DOHH2 (cell line): ENCODE measurements around the gene AQP6.

Source experiments
- CTCF ChIP-seq: fragments of 200-600 bp; sonication (generic); IDR thresholded peaks from one replicate; pipeline ENCODE4 v1.5.1; 2014; ENCODE audit warnings: antibody characterized with exemption, mild to moderate bottlenecking, low read depth, low read length; ENCODE audit not compliant: poor library complexity, severe bottlenecking
- EZH2phosphoT487 ChIP-seq: fragments of 200-600 bp; sonication (generic); IDR thresholded peaks from 2 replicates; pipeline ENCODE4 v1.6.1; 2017; ENCODE audit warnings: borderline replicate concordance, mild to moderate bottlenecking, antibody characterized with exemption, low read length, moderate library complexity, mixed read lengths

- TF ChIP-seq EZH2phosphoT487: no peak
- no peak for TF ChIP-seq CTCF
These were observed 9.6 kb upstream of the AQP6 start for GRCh38 chr12:49962861-49963765.
